K562 (cell line): ENCODE data around the gene FADD. TPM values are rescaled to one million over a fixed set of nuclear protein-coding genes. Genes with fewer than 3 reads are reported as not detected.
A peak's percentile ranks its signal among the peaks of the same experiment; 100 is the strongest.

Source experiments
- ADNP ChIP-seq: fragments of 200-800 bp; sonication (Bioruptor generic); IDR thresholded peaks from 2 replicates; pipeline ENCODE4 v1.6.1; 2016; ENCODE audit warnings: missing genetic modification characterization, missing compliant biosample characterization
- KLF10 ChIP-seq: fragments of 250-450 bp; sonication (Bioruptor Pico); IDR thresholded peaks from 2 replicates; pipeline ENCODE4 v1.6.1; 2021; ENCODE audit warnings: matching md5 sums
- KLF16 ChIP-seq: IDR thresholded peaks from 2 replicates; pipeline ENCODE4 v1.6.1; 2016; ENCODE audit warnings: antibody characterized with exemption
- MYC ChIP-seq, 2 experiments: fragments of 250-450 bp in 1 of 2; sonication (Bioruptor Pico) in 1 of 2; IDR thresholded peaks; 2 replicates each; pipeline versions ENCODE4 v1.5.1 to v1.6.1; 2012 to 2021; ENCODE audit warnings: low read depth in 2 of 2, borderline replicate concordance in 1 of 2, improper control_type of control experiment in 1 of 2, low read length in 1 of 2, mild to moderate bottlenecking in 1 of 2, moderate library complexity in 1 of 2
- NFXL1 ChIP-seq: fragments of 450-650 bp; formaldehyde crosslinking; IDR thresholded peaks from 2 replicates; pipeline ENCODE4 v1.4.0; 2021; ENCODE audit warnings: mild to moderate bottlenecking
- NR2C2 ChIP-seq, 2 experiments: fragments of 200-800 bp in 1 of 2; sonication (Bioruptor generic) in 1 of 2; sonication (generic) in 1 of 2; formaldehyde crosslinking in 1 of 2; IDR thresholded peaks; 2 replicates each; pipeline versions ENCODE4 v1.6.1 to v1.8.0; 2016 to 2022; ENCODE audit warnings: mild to moderate bottlenecking in 1 of 2, missing compliant biosample characterization in 1 of 2, missing genetic modification characterization in 1 of 2, missing genetic modification reagents in 1 of 2
- PHF8 ChIP-seq: fragments of 200-600 bp; sonication (generic); IDR thresholded peaks from 2 replicates; pipeline ENCODE4 v1.6.1; 2012; ENCODE audit warnings: mixed run types, mild to moderate bottlenecking, inconsistent platforms, low read length, moderate library complexity, borderline replicate concordance
- POLR2AphosphoS2 ChIP-seq: IDR thresholded peaks from 2 replicates; pipeline ENCODE4 v1.6.1; 2012; ENCODE audit warnings: low read length, improper control_type of control experiment
- PRDM10 ChIP-seq: fragments of 450-650 bp; IDR thresholded peaks from 2 replicates; pipeline ENCODE4 v1.6.1; 2018; ENCODE audit not compliant: partially characterized antibody
- PURB ChIP-seq: sonication (generic); formaldehyde crosslinking; IDR thresholded peaks from 2 replicates; pipeline ENCODE4 v1.9.0; 2021; ENCODE audit warnings: low read depth, mild to moderate bottlenecking, missing genetic modification reagents
- RBBP5 ChIP-seq: fragments of 200-600 bp; sonication (generic); IDR thresholded peaks from 2 replicates; pipeline ENCODE4 v1.6.1; 2012; ENCODE audit warnings: borderline replicate concordance, mild to moderate bottlenecking, low read length, control low read depth, inconsistent platforms; ENCODE audit not compliant: insufficient read depth, poor library complexity, severe bottlenecking
- RUNX1 ChIP-seq: sonication (generic); IDR thresholded peaks from 2 replicates; pipeline ENCODE4 v1.6.1; 2016; ENCODE audit warnings: antibody characterized with exemption, low read depth
- SETDB1 ChIP-seq: IDR thresholded peaks from one replicate; pipeline ENCODE4 v1.6.1; 2012; ENCODE audit warnings: low read length, control low read depth, inconsistent platforms
- SMARCE1 ChIP-seq: fragments of 450-650 bp; IDR thresholded peaks from 2 replicates; pipeline ENCODE4 v1.7.1; 2016; ENCODE audit warnings: mild to moderate bottlenecking
- SMC3 ChIP-seq: conservative IDR thresholded peaks from 2 replicates; pipeline ENCODE4 v1.6.1; 2011; ENCODE audit warnings: low read depth, low read length, improper control_type of control experiment; ENCODE audit not compliant: insufficient read depth
- SREBF1 ChIP-seq: fragments of 150-350 bp; IDR thresholded peaks from 2 replicates; pipeline ENCODE4 v1.6.1; 2014; ENCODE audit warnings: antibody characterized with exemption, low read depth, low read length, borderline replicate concordance
- TEAD2 ChIP-seq: fragments of 450-650 bp; IDR thresholded peaks from 2 replicates; pipeline ENCODE4 v1.6.1; 2016; ENCODE audit warnings: missing genetic modification characterization, control low read depth, missing compliant biosample characterization
- ZNF316 ChIP-seq: fragments of 450-650 bp; IDR thresholded peaks from 2 replicates; pipeline ENCODE4 v1.6.1; 2016
- ZNF384 ChIP-seq: IDR thresholded peaks from 2 replicates; pipeline ENCODE4 v1.6.1; 2012; ENCODE audit warnings: low read depth, low read length, improper control_type of control experiment
- ZNF507 ChIP-seq: conservative IDR thresholded peaks from 2 replicates; pipeline ENCODE4 v1.6.1; 2017; ENCODE audit warnings: missing genetic modification characterization, missing compliant biosample characterization
- polyA plus RNA-seq, 8 experiments: library from polyadenylated mRNA; depleted of rRNA in 4 of 8; stranded (reverse) in 5 of 8; unstranded in 3 of 8; fragments of >200 nt; fragmentation: Nextera tagmentation in 2 of 8; fragmentation: Illumina TruSeq in 1 of 8; extraction: Ambion mirVana in 2 of 8; extraction: Trizol in 1 of 8; gene quantifications; 2 replicates each; pipeline versions ENCODE4 v1.2.1 to v1.2.3, GENCODE V29; 2011 to 2014; ENCODE audit warnings: inconsistent platforms in 1 of 8, missing spikeins in 1 of 8
- total RNA-seq, 7 experiments: library from RNA; depleted of rRNA in 6 of 7; stranded (reverse); fragments of >200 nt in 6 of 7; fragmentation: Illumina TruSeq in 2 of 7; extraction: Trizol in 2 of 7; gene quantifications; 2 replicates each; pipeline versions ENCODE4 v1.2.1 to v1.2.3, GENCODE V29; 2011 to 2021; ENCODE audit warnings: low replicate concordance in 1 of 7
- TF ChIP-seq, protein P1 (sequence below): fragments of 450-650 bp; IDR thresholded peaks from 2 replicates; pipeline ENCODE4 v1.6.1; 2016; ENCODE audit warnings: low read depth, mild to moderate bottlenecking, moderate library complexity
- TF ChIP-seq, protein P2 (sequence below): fragments of 250-450 bp; sonication (Bioruptor Pico); IDR thresholded peaks from 2 replicates; pipeline ENCODE4 v1.8.0; 2021; ENCODE audit warnings: moderate library complexity, mild to moderate bottlenecking, inconsistent platforms
- TF ChIP-seq, protein P3 (sequence below): fragments of 250-450 bp; sonication (Bioruptor Pico); IDR thresholded peaks from 2 replicates; pipeline ENCODE4 v1.4.0; 2020; ENCODE audit warnings: mild to moderate bottlenecking

The FADD gene
- total and polyA plus RNA-seq, 9 of the 15 experiments (the other 6 are each of a cell fraction or from before 2014, with no cell fraction given): 0.29 to 26.9 (median 20.4) TPM

DNA sequence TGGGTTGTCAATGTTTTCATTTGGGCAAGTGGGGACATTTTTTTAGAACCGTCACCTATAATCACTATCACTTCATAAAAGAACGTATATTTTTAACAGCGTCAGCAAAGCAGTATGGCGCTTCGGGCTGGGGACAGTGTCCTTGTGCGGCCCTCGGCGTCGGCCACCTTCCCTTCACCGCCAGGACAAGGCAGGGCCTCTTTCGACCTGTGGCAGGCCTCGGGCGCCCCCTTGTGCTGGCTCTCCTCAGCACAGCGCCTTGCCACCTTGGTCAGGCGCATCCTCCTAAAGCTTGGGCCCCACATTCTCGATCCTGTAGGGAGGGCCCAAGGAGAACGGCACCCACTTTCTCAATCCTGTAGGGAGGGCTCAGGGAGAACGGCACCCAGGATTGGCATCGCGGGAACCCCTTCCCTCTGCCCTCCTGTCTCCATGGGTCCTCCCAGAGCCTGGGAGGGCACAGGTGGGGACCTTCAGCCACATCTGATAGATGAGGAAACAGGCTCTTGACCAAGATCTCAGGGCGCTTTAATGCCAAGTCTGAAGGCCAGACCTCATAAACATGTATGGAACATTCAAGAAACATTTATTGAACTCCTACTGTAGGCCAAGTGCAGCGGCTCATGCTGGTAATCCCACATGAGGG, 11.5 kb upstream of the FADD start (continued):
- TF ChIP-seq KLF10 (no peak), RBBP5 (no peak), KLF16 (0 out of 2 replicates have a peak, but pooled peaks have one; percentile 13), ADNP (tag) (no peak), ZNF507 (tag) (no peak), MYC (IDR thresholded peaks at IDR 0.05; ENCODE audit: low read depth, low read length) (0 out of 2 replicates have a peak, but pooled peaks have one; percentile 21), MYC (CRISPR knock-in tag; IDR thresholded peaks at IDR 0.05; ENCODE audit: borderline replicate concordance, low read depth) (no peak), RUNX1 (no peak), TEAD2 (tag) (no peak), PRDM10 (no peak), SETDB1 (no peak), PURB (no peak), PHF8 (no peak), ZNF316 (peak; percentile 50; the same call in 1 of the 2 replicates), NFXL1 (CRISPR knock-in tag) (no peak), SMC3 (peak; percentile 98), SREBF1 (no peak), POLR2AphosphoS2 (no peak), SMARCE1 (no peak), NR2C2 (CRISPR knock-in tag; IDR thresholded peaks at IDR 0.05) (no peak), NR2C2 (tag; IDR thresholded peaks at IDR 0.05) (no peak), ZNF384 (0 out of 2 replicates have a peak, but pooled peaks have one; percentile 7)
- TF ChIP-seq, protein P1, sequence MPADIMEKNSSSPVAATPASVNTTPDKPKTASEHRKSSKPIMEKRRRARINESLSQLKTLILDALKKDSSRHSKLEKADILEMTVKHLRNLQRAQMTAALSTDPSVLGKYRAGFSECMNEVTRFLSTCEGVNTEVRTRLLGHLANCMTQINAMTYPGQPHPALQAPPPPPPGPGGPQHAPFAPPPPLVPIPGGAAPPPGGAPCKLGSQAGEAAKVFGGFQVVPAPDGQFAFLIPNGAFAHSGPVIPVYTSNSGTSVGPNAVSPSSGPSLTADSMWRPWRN: no peak
- TF ChIP-seq, protein P2, sequence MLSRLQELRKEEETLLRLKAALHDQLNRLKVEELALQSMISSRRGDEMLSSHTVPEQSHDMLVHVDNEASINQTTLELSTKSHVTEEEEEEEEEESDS: no peak
- TF ChIP-seq, protein P3, sequence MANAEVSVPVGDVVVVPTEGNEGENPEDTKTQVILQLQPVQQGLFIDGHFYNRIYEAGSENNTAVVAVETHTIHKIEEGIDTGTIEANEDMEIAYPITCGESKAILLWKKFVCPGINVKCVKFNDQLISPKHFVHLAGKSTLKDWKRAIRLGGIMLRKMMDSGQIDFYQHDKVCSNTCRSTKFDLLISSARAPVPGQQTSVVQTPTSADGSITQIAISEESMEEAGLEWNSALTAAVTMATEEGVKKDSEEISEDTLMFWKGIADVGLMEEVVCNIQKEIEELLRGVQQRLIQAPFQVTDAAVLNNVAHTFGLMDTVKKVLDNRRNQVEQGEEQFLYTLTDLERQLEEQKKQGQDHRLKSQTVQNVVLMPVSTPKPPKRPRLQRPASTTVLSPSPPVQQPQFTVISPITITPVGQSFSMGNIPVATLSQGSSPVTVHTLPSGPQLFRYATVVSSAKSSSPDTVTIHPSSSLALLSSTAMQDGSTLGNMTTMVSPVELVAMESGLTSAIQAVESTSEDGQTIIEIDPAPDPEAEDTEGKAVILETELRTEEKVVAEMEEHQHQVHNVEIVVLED (CRISPR knock-in tag): no peak
